Activated B cell treated with CpG ODN at 0.5 μM for 24 hours (primary cell): Measurements from ENCODE around the gene UBE2O. TPM values are rescaled to one million over a fixed set of nuclear protein-coding genes. Genes with fewer than 3 reads are reported as not detected.

Experiments
- ATAC-seq: fragments of 200-7000 bp; cut with Tn5 transposase; one replicate; pipeline ENCODE4 v1.10.0; 2021; ENCODE audit warnings: low read depth, mild to moderate bottlenecking, moderate library complexity
- CTCF ChIA-PET: fragments of 350-600 bp; sonication (Branson Sonifier 250); formaldehyde crosslinking; loops from one replicate; lab custom pipeline; 2021; ENCODE audit warnings: antibody characterized with exemption; lab: Charles Lee
- POLR2A ChIA-PET: fragments of 350-600 bp; sonication (Branson Sonifier 250); formaldehyde crosslinking; loops from one replicate; lab custom pipeline; 2021; ENCODE audit warnings: antibody characterized with exemption; lab: Charles Lee
- DNase-seq: peaks from one replicate; pipeline ENCODE4 v3.0.0; 2022
- H3K27ac Mint-ChIP-seq: one replicate; pipeline ENCODE4 v1.8.0; 2020; ENCODE audit warnings: mixed read lengths
- H3K27me3 Mint-ChIP-seq: one replicate; pipeline ENCODE4 v1.8.0; 2021; ENCODE audit warnings: mixed read lengths
- H3K36me3 Mint-ChIP-seq: one replicate; pipeline ENCODE4 v1.8.0; 2021; ENCODE audit warnings: low read depth, mixed read lengths
- H3K4me1 Mint-ChIP-seq: one replicate; pipeline ENCODE4 v1.8.0; 2021; ENCODE audit warnings: mixed read lengths
- H3K4me3 Mint-ChIP-seq: one replicate; pipeline ENCODE4 v1.8.0; 2020; ENCODE audit warnings: mild to moderate bottlenecking, mixed read lengths
- H3K9me3 Mint-ChIP-seq: one replicate; pipeline ENCODE4 v1.8.0; 2020; ENCODE audit warnings: mixed read lengths
- intact Hi-C: fragments of 100-400 bp; cut with micrococcal nuclease; formaldehyde crosslinking; loops from one replicate; pipeline ENCODE4 v1.15.1; 2024
- total RNA-seq: library from RNA; stranded (reverse); gene quantifications from 2 replicates; pipeline ENCODE4 v1.2.3, GENCODE V29; 2022
- TF ChIP-seq, protein P1 (sequence below): fragments of 200-600 bp; IDR thresholded peaks from one replicate; pipeline ENCODE4 v1.8.0; 2022; ENCODE audit warnings: antibody characterized with exemption, mild to moderate bottlenecking

The UBE2O gene
- total RNA-seq, 1 donor from 2014 or later = 39.0 TPM

- POLR2A ChIA-PET = no interaction called here
- H3K4me3 Mint-ChIP-seq = no peak overlapping the region
- ATAC-seq (no peak), DNase-seq (no peak)
- no peaks in the 10 kb centered on the region for H3K4me1 Mint-ChIP-seq
- no peak overlapping the region for H3K27ac Mint-ChIP-seq
- intact Hi-C loops = no loop called here
- TF ChIP-seq, protein P1, sequence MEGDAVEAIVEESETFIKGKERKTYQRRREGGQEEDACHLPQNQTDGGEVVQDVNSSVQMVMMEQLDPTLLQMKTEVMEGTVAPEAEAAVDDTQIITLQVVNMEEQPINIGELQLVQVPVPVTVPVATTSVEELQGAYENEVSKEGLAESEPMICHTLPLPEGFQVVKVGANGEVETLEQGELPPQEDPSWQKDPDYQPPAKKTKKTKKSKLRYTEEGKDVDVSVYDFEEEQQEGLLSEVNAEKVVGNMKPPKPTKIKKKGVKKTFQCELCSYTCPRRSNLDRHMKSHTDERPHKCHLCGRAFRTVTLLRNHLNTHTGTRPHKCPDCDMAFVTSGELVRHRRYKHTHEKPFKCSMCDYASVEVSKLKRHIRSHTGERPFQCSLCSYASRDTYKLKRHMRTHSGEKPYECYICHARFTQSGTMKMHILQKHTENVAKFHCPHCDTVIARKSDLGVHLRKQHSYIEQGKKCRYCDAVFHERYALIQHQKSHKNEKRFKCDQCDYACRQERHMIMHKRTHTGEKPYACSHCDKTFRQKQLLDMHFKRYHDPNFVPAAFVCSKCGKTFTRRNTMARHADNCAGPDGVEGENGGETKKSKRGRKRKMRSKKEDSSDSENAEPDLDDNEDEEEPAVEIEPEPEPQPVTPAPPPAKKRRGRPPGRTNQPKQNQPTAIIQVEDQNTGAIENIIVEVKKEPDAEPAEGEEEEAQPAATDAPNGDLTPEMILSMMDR = no peak
- H3K9me3 Mint-ChIP-seq = no peaks in the 10 kb centered on the region
- H3K27me3 Mint-ChIP-seq = peaks cover 4% of the 10 kb centered on the region
- CTCF ChIA-PET = no interaction called here
- no peaks in the 10 kb centered on the region for H3K36me3 Mint-ChIP-seq
Measured at GRCh38 chr17:76368545-76368944, 84.4 kb downstream of the UBE2O start.

DNA sequence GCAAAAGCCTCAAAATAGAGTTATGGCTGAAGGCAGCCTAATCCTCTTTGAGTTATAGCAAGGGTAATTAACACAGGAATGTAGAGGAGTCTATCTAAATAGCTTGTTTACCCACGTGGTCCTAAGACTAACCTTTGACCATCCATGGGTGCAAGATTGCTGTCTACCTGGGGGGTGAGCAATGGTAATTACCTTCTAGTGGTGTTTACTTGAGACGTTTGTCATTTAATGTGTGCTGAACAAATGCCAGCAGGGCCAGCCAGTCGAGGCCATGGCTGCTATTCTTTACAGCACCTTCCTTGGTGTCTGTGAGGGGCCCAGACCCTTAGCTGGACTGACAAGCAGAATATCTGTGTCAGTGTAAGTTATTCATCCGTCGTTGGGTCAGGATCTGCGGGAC is 85.3 kb downstream of the UBE2O start:
- TF ChIP-seq, protein P1 = no peak
- CTCF ChIA-PET = interaction anchor here (0.5 kb wide), 1 partner anchor 167 kb away, joined by 3 read pairs; no protein-coding TSS in a partner anchor
- H3K9me3 Mint-ChIP-seq = no peaks in the 10 kb centered on the region
- POLR2A ChIA-PET = no interaction called here
- H3K4me1 Mint-ChIP-seq = peaks cover 3% of the 10 kb centered on the region
- no peak overlapping the region for H3K27ac Mint-ChIP-seq
- no peak overlapping the region for H3K4me3 Mint-ChIP-seq
- H3K27me3 Mint-ChIP-seq = peaks cover 4% of the 10 kb centered on the region
- intact Hi-C loops = no loop called here
- H3K36me3 Mint-ChIP-seq = no peaks in the 10 kb centered on the region
- ATAC-seq = no peak
- DNase-seq = no peak

DNA sequence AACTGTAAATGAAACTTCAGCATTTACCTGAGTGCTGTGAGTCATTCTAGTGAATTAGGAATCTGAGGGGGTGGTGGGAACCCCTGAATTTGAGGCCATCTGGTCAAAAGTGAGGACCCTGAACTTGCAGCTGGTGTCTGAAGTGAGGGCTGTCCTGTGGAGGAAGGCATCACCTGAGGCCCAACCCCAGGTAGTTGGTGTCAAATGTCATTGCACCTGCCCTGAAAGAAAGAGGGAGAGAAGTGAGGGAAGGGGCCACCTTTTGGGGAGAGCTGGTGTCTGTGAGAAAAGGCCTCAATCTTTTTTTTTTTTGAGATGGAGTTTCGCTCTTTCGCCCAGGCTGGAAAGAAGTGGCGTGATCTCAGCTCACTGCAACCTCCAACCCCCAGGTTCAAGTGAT is 86.7 kb downstream of the UBE2O start:
- DNase-seq = no peak
- TF ChIP-seq, protein P1 = no peak
- ChIA-PET CTCF (interaction anchor here (0.8 to 1.4 kb wide), 2 partner anchors 32 kb away, joined by 4 to 6 read pairs; no protein-coding TSS in a partner anchor), POLR2A (interaction anchor here (0.5 kb wide), 1 partner anchor 149 kb away, joined by 8 read pairs; no protein-coding TSS in a partner anchor)
- no peaks in the 10 kb centered on the region for H3K36me3 Mint-ChIP-seq
- peaks cover 3% of the 10 kb centered on the region for H3K4me1 Mint-ChIP-seq
- intact Hi-C loops = no loop called here
- H3K27me3 Mint-ChIP-seq = peaks cover 2% of the 10 kb centered on the region
- no peak overlapping the region for H3K4me3 Mint-ChIP-seq
- ATAC-seq = no peak
- H3K9me3 Mint-ChIP-seq = no peaks in the 10 kb centered on the region
- H3K27ac Mint-ChIP-seq = no peak overlapping the region

GRCh38 chr17:76365256-76365903 is 87.6 kb downstream of the UBE2O start:
- Mint-ChIP-seq H3K27ac (no peak overlapping the region), H3K9me3 (no peaks in the 10 kb centered on the region), H3K4me3 (no peak overlapping the region), H3K27me3 (peaks cover 2% of the 10 kb centered on the region), H3K4me1 (peaks cover 3% of the 10 kb centered on the region), H3K36me3 (no peaks in the 10 kb centered on the region)
- no peak for DNase-seq
- POLR2A ChIA-PET = interaction anchor here (0.5 to 0.6 kb wide), 4 partner anchors 17 to 524 kb away, joined by 3 to 5 read pairs (median 3); no protein-coding TSS in a partner anchor
- intact Hi-C loops = no loop called here
- CTCF ChIA-PET = interaction anchor here (1.4 kb wide), 1 partner anchor 33 kb away, joined by 6 read pairs; no protein-coding TSS in a partner anchor
- TF ChIP-seq, protein P1 = no peak
- no peak for ATAC-seq

GRCh38 chr17:76363107-76363842 is 89.7 kb downstream of the UBE2O start:
- no peaks in the 10 kb centered on the region for H3K27me3 Mint-ChIP-seq
- no peaks in the 10 kb centered on the region for H3K36me3 Mint-ChIP-seq
- intact Hi-C loops = no loop called here
- TF ChIP-seq, protein P1 = no peak
- ChIA-PET POLR2A (interaction anchor here (0.6 to 0.7 kb wide), 2 partner anchors 41 to 258 kb away, joined by 3 to 5 read pairs; no protein-coding TSS in a partner anchor), CTCF (no interaction called here)
- H3K4me3 Mint-ChIP-seq = no peak overlapping the region
- no peak for DNase-seq
- H3K4me1 Mint-ChIP-seq = peaks cover 3% of the 10 kb centered on the region
- ATAC-seq = no peak
- no peaks in the 10 kb centered on the region for H3K9me3 Mint-ChIP-seq
- H3K27ac Mint-ChIP-seq = no peak overlapping the region
